ENCODE data around the gene PDX1.

Gene PDX1

GRCh38 chr13:27960362-27961226 is 40.8 kb downstream of the PDX1 start:
- Histone ChIP-seq H2BK120ac (ENCODE audit: low read depth, low read length) (no peak overlapping the region), H3K36me3 (ENCODE audit: control insufficient read depth, insufficient read depth, low read length) (no peaks in the 10 kb centered on the region), H3K23ac (ENCODE audit: low read length) (no peak overlapping the region), H3K4me3 (ENCODE audit: low read length) (no peak overlapping the region), H3K4ac (ENCODE audit: low read depth, low read length) (no peak overlapping the region), H3K4me2 (ENCODE audit: low read length) (peak overlapping the region; percentile 80), H2AK5ac (ENCODE audit: low read length) (no peak overlapping the region), H3K79me2 (ENCODE audit: control insufficient read depth, insufficient read depth, low read length) (no peaks in the 10 kb centered on the region), H3K4me1 (ENCODE audit: control insufficient read depth, low read depth, low read length) (peaks cover 12% of the 10 kb centered on the region), H3K56ac (ENCODE audit: low read length) (no peak overlapping the region), H4K5ac (ENCODE audit: low read length) (no peak overlapping the region), H2BK15ac (replicated peaks; ENCODE audit: low read depth) (no peak overlapping the region), H2BK5ac (ENCODE audit: low read length) (no peak overlapping the region), H3K27ac (ENCODE audit: low read depth, low read length) (no peak overlapping the region), H3K18ac (ENCODE audit: low read length) (no peak overlapping the region), H3K9ac (ENCODE audit: low read length) (no peak overlapping the region), H3K27me3 (ENCODE audit: insufficient read depth, low read length, poor library complexity) (peaks cover 47% of the 10 kb centered on the region), H3K79me1 (ENCODE audit: low read length) (no peaks in the 10 kb centered on the region), H4K8ac (ENCODE audit: low read depth, low read length) (no peak overlapping the region)
- WGBS (ENCODE audit: extremely low coverage, insufficient coverage, low lambda C conversion rate): no CpG with 5 or more reads among the region's 73 CpGs
- DNase-seq: peak; percentile 86

- Histone ChIP-seq H3K4me2 (ENCODE audit: low read length) (peak overlapping the region; percentile 80), H3K4me1 (ENCODE audit: control insufficient read depth, low read depth, low read length) (peaks cover 12% of the 10 kb centered on the region), H3K23ac (ENCODE audit: low read length) (no peak overlapping the region), H2BK120ac (ENCODE audit: low read depth, low read length) (no peak overlapping the region), H3K79me2 (ENCODE audit: control insufficient read depth, insufficient read depth, low read length) (no peaks in the 10 kb centered on the region), H2AK5ac (ENCODE audit: low read length) (no peak overlapping the region), H3K4ac (ENCODE audit: low read depth, low read length) (no peak overlapping the region), H4K8ac (ENCODE audit: low read depth, low read length) (no peak overlapping the region), H2BK5ac (ENCODE audit: low read length) (no peak overlapping the region), H3K18ac (ENCODE audit: low read length) (no peak overlapping the region), H4K5ac (ENCODE audit: low read length) (no peak overlapping the region), H3K56ac (ENCODE audit: low read length) (no peak overlapping the region), H3K36me3 (ENCODE audit: control insufficient read depth, insufficient read depth, low read length) (no peaks in the 10 kb centered on the region), H3K79me1 (ENCODE audit: low read length) (no peaks in the 10 kb centered on the region), H3K4me3 (ENCODE audit: low read length) (no peak overlapping the region), H3K27ac (ENCODE audit: low read depth, low read length) (no peak overlapping the region), H3K9ac (ENCODE audit: low read length) (no peak overlapping the region), H3K27me3 (ENCODE audit: insufficient read depth, low read length, poor library complexity) (peaks cover 44% of the 10 kb centered on the region), H2BK15ac (replicated peaks; ENCODE audit: low read depth) (no peak overlapping the region)
- DNase-seq: peak; percentile 40
- no CpG with 5 or more reads among the region's 25 CpGs for WGBS (ENCODE audit: extremely low coverage, insufficient coverage, low lambda C conversion rate)
Observed at GRCh38 chr13:27961227-27962085, 41.7 kb downstream of the PDX1 start.

- no CpG with 5 or more reads among the region's 6 CpGs for WGBS (ENCODE audit: extremely low coverage, insufficient coverage, low lambda C conversion rate)
- no peak overlapping the region for H3K4me2 ChIP-seq (ENCODE audit: low read length)
- H3K18ac ChIP-seq (ENCODE audit: low read length): no peak overlapping the region
- H3K56ac ChIP-seq (ENCODE audit: low read length): no peak overlapping the region
- H3K4me1 ChIP-seq (ENCODE audit: control insufficient read depth, low read depth, low read length): peaks cover 12% of the 10 kb centered on the region
- H3K4me3 ChIP-seq (ENCODE audit: low read length): no peak overlapping the region
- no peaks in the 10 kb centered on the region for H3K36me3 ChIP-seq (ENCODE audit: control insufficient read depth, insufficient read depth, low read length)
- no peak overlapping the region for H3K23ac ChIP-seq (ENCODE audit: low read length)
- H2BK120ac ChIP-seq (ENCODE audit: low read depth, low read length): no peak overlapping the region
- no peak overlapping the region for H2AK5ac ChIP-seq (ENCODE audit: low read length)
- no peak overlapping the region for H2BK5ac ChIP-seq (ENCODE audit: low read length)
- no peak overlapping the region for H4K8ac ChIP-seq (ENCODE audit: low read depth, low read length)
- peaks cover 43% of the 10 kb centered on the region for H3K27me3 ChIP-seq (ENCODE audit: insufficient read depth, low read length, poor library complexity)
- no peak overlapping the region for H3K4ac ChIP-seq (ENCODE audit: low read depth, low read length)
- no peaks in the 10 kb centered on the region for H3K79me1 ChIP-seq (ENCODE audit: low read length)
- DNase-seq: peak; percentile 36
- no peak overlapping the region for H2BK15ac ChIP-seq (replicated peaks; ENCODE audit: low read depth)
- no peak overlapping the region for H3K9ac ChIP-seq (ENCODE audit: low read length)
- no peaks in the 10 kb centered on the region for H3K79me2 ChIP-seq (ENCODE audit: control insufficient read depth, insufficient read depth, low read length)
- H3K27ac ChIP-seq (ENCODE audit: low read depth, low read length): no peak overlapping the region
- no peak overlapping the region for H4K5ac ChIP-seq (ENCODE audit: low read length)
Observed at GRCh38 chr13:27962128-27962841, 42.5 kb downstream of the PDX1 start.

- no CpG with 5 or more reads among the region's 9 CpGs for WGBS (ENCODE audit: extremely low coverage, insufficient coverage, low lambda C conversion rate)
Observed at GRCh38 chr13:27962982-27963381, 43.2 kb downstream of the PDX1 start.

GRCh38 chr13:27963491-27963890 is 43.7 kb downstream of the PDX1 start:
- Histone ChIP-seq H3K79me2 (ENCODE audit: control insufficient read depth, insufficient read depth, low read length) (no peaks in the 10 kb centered on the region), H3K18ac (ENCODE audit: low read length) (no peak overlapping the region), H3K9ac (ENCODE audit: low read length) (no peak overlapping the region), H3K4me1 (ENCODE audit: control insufficient read depth, low read depth, low read length) (peaks cover 12% of the 10 kb centered on the region), H4K8ac (ENCODE audit: low read depth, low read length) (no peak overlapping the region), H3K27me3 (ENCODE audit: insufficient read depth, low read length, poor library complexity) (peaks cover 50% of the 10 kb centered on the region), H3K36me3 (ENCODE audit: control insufficient read depth, insufficient read depth, low read length) (no peaks in the 10 kb centered on the region), H3K27ac (ENCODE audit: low read depth, low read length) (no peak overlapping the region), H3K79me1 (ENCODE audit: low read length) (no peaks in the 10 kb centered on the region), H2BK5ac (ENCODE audit: low read length) (no peak overlapping the region), H3K4ac (ENCODE audit: low read depth, low read length) (no peak overlapping the region), H3K4me3 (ENCODE audit: low read length) (no peak overlapping the region), H3K23ac (ENCODE audit: low read length) (no peak overlapping the region), H4K5ac (ENCODE audit: low read length) (no peak overlapping the region), H3K56ac (ENCODE audit: low read length) (no peak overlapping the region), H2BK15ac (replicated peaks; ENCODE audit: low read depth) (no peak overlapping the region), H2AK5ac (ENCODE audit: low read length) (no peak overlapping the region), H3K4me2 (ENCODE audit: low read length) (no peak overlapping the region), H2BK120ac (ENCODE audit: low read depth, low read length) (no peak overlapping the region)
- no peak for DNase-seq
- WGBS (ENCODE audit: extremely low coverage, insufficient coverage, low lambda C conversion rate): no CpG with 5 or more reads among the region's 3 CpGs

More at GRCh38 chr13:27962982-27963381, 43.2 kb downstream of the PDX1 start:
- H3K4ac ChIP-seq (ENCODE audit: low read depth, low read length): no peak overlapping the region
- no peak overlapping the region for H3K56ac ChIP-seq (ENCODE audit: low read length)
- H2BK5ac ChIP-seq (ENCODE audit: low read length): no peak overlapping the region
- H3K18ac ChIP-seq (ENCODE audit: low read length): no peak overlapping the region
- H3K36me3 ChIP-seq (ENCODE audit: control insufficient read depth, insufficient read depth, low read length): no peaks in the 10 kb centered on the region
- H3K4me3 ChIP-seq (ENCODE audit: low read length): no peak overlapping the region
- no peaks in the 10 kb centered on the region for H3K79me2 ChIP-seq (ENCODE audit: control insufficient read depth, insufficient read depth, low read length)
- no peaks in the 10 kb centered on the region for H3K79me1 ChIP-seq (ENCODE audit: low read length)
- no peak overlapping the region for H4K8ac ChIP-seq (ENCODE audit: low read depth, low read length)
- H2BK120ac ChIP-seq (ENCODE audit: low read depth, low read length): no peak overlapping the region
- DNase-seq: no peak
- no peak overlapping the region for H4K5ac ChIP-seq (ENCODE audit: low read length)
- H3K4me1 ChIP-seq (ENCODE audit: control insufficient read depth, low read depth, low read length): peaks cover 12% of the 10 kb centered on the region
- H3K9ac ChIP-seq (ENCODE audit: low read length): no peak overlapping the region
- no peak overlapping the region for H2BK15ac ChIP-seq (replicated peaks; ENCODE audit: low read depth)
- H3K27me3 ChIP-seq (ENCODE audit: insufficient read depth, low read length, poor library complexity): peaks cover 49% of the 10 kb centered on the region
- no peak overlapping the region for H3K27ac ChIP-seq (ENCODE audit: low read depth, low read length)
- peak overlapping the region; percentile 66 for H3K23ac ChIP-seq (ENCODE audit: low read length)
- H2AK5ac ChIP-seq (ENCODE audit: low read length): no peak overlapping the region
- no peak overlapping the region for H3K4me2 ChIP-seq (ENCODE audit: low read length)

Measured in mesendoderm (in vitro differentiated cells).